Measurements from ENCODE around the gene FKBP11.
A peak's percentile ranks its signal among the peaks of the same experiment; 100 is the strongest.

The FKBP11 gene

DNA sequence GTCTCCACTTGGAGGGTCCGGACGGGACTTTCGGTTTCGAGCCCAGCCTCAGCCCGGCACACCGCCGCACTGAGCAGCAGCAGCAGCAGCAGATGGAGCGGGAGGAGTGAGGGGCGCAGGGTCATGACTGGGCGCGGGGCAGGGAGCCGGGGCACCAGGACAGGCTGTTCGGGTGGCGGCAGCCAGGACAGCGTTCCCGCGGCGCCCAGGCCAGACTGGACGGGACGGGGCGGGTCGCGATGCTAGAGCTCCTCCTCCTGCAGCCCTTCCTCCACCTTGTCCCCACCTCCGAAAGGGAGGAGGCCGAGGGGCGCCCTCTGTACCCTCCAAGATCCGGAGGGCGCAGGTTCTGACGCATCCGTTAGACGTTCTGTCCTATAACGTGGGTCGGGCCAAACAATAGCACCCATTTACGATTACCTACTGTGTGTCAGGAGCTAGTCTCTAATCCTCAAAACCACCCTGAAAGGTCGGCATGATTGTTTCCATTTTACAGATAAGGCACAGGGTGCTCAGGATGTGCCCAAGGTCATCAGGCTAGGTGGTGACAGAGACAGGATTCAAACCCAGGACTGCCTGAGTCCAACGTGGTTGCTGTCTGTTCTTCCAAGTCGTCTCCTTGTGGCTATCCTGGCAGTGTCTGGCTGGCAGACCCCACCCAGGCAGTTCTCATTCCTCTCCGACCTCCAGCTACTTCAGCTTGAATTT lies at the start of gene FKBP11:
Gene FKBP11, minus strand, starts transcription at position 189 of the 708 bp plus-strand sequence. Its CDS starts 64 bp downstream, at position 125.
- no peak for DNase-seq

DNA sequence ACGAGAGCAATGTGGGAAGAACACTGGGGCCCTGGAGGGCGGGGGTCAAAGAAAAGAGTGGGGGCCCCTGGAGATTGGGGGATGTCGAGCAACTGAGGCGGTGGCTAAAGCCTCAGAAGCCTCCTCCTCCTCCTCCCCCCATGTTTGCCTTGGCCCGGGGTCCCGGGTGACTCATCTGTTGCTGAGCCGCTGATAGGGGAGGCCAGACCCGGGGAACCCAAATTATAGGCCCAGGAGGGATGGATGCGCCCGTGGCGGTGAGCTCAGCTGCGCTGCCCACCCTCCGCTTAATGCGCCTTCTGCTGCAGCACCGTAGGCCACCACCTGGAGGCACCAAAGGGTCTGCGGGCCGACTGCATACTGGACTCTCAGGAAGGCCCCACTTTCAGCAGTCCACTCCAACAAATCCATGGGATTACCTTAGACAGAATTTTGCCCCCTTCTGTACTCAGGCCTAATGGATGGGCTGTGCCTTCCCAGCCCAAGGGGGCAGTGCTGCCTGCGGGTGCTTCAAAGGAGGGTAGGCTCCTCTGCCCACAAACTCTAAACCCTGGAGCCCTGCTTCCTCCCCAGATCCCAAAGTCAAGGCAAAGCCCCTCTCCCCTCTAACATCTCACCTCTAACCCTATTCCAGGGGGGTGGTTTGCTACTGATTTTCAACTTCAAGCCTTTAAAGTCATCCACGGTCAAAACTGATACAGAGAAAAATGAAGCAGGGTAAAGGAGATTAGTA lies 48.8 kb upstream of the FKBP11 start:
- DNase-seq = no peak

DNA sequence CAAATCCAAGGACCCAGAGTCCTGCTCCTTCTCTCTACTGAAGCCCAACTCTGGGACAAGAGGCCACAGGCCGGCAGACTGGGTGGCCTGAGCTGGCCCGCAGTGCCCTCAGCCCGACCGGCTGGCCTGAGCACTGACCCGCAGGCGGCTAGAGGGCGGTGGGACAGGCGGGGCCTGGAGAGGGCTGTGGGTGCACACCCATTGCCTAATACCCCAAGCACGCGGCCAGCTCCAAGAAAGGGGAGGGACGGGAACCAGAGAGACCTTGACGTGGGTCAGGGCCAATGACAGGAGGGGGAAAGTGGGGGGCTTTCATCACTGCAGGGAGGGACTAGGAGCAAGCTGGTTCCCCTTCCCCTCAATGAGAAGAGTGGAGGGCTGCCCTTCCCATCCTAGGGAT lies 48.2 kb upstream of the FKBP11 start:
- DNase-seq = no peak

DNA sequence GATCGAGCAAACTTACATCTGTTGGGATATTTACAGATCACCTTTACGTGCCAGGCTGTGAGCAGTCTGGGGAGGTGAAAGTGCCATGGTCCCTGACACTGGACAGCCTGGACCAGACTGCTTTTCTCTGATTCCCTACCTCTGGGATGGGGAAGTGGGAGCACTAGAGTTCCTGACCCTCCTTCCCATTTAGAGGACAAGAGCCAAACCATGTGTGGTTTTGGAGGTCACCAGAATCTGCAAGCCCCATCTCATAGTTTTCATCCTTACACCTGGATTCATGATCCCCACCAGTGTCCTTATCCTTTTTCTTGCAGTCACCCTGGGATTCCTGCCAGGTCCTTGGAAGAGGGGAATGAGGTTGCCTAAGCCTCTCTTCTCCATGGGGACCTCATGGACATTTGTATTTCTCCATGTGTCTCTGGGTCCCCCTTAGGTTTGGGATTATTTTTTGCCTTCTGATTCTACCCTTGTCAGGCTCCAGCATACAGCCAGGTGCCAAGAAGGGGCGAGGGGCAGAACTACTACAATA lies 47.7 kb upstream of the FKBP11 start:
- no peak for DNase-seq

DNA sequence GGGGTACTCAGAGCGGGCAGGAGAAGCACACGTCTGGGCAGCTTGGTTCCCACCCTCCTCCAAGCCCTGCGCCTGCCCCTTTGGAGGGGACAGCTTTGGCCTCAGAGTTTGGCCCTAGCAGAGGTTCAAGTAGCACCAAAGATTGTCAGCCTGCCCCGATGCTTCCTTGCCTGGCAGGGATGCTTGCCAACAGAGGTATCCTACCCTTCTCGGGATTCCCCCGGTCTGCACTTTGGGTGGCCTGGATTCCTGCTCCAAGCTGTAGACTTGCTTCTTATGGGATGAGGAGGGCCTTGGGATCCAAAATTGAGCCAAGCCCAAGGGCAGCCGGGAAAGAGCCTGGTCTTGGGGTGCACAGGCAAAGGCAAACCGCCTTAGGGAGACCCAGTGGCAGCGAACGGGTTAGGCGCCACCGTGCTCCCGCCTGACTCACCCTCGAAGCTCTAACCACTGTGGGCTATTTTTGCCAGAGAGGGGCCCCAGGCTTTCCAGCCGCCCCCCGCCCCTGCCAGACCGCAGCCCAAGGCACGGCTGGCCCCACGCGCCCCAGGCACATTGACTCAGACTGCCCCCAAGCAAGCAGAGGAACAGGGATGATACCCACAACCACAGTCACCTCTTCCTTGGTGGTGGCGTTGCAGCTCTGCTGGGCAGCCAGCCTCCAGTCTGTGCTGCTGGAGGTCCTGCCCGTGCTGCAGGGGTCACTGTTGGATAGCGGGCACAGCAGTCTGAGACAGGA lies 47.1 kb upstream of the FKBP11 start:
- no peak for DNase-seq

DNA sequence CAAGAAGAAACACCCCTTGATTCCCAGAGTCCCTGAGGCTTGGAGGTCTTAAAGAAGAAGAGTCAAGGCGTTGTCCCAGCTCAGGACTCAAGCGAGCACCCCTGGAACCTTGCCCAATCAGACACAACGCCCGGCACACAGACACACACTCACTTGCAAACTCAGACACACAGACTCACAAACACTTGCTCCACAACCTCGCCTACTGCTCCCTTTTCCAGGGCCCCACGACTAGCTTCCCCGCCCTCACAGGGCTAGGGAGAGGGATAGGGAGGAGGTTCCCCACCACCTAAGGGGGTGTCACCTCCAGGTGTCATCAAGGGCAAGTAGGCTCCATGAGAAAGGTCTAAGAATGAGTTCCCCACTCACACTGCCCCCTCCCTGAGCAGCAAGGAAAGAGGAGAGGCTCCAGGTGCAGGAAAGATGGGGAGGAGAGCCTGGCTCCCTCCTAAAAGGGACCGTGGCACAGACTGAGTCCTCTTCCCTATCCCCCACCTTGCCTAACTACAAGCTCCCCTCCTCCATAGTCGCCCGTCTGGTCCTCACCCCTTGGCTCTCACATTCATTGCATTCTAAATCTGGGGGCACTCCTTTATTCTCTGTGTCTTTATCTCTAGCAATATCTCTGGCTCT lies 45.5 kb upstream of the FKBP11 start:
- no peak for DNase-seq

DNA sequence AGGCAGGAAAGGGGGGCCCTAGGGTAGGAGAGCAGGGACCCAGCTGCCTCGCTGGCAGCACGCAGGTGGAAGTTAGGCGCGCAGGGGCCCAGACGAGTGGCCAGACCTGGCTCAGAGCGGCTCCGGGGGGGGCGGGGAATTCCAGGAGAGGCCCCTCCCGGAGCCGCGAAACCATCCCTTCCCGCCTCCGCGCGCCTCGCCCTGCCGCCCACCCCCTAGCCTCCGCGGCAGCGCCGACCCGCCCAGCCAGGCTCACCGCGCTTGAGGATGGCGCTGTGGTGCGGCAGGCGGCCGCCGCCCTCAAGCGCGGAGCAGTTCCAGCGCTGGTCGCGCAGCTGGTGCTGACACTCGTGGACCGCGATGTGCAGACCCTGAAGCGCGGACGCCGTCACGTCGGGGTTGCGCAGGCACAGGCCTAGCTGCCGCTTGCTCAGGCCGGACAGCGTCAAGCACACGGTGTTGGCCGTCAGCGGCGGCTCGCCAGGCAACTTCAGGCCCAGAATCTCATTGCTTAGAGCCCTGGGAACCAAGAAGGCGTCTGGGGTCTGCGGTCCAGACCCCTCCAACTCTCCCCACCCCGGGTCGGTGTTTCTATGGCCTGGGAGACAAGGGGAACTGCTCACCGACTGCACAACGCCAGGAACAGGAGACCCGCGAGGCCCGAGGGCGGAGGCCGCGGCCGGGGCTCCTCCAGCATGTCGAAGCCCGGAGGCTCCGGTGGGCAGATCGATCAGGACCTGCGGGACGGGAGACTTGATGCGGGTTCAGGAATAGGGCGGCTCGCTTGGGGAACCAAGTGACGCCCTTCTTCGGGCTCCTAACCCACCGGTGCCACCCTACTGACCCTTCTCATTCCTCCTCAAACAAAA lies 44.8 kb upstream of the FKBP11 start:
- no peak for DNase-seq

DNA sequence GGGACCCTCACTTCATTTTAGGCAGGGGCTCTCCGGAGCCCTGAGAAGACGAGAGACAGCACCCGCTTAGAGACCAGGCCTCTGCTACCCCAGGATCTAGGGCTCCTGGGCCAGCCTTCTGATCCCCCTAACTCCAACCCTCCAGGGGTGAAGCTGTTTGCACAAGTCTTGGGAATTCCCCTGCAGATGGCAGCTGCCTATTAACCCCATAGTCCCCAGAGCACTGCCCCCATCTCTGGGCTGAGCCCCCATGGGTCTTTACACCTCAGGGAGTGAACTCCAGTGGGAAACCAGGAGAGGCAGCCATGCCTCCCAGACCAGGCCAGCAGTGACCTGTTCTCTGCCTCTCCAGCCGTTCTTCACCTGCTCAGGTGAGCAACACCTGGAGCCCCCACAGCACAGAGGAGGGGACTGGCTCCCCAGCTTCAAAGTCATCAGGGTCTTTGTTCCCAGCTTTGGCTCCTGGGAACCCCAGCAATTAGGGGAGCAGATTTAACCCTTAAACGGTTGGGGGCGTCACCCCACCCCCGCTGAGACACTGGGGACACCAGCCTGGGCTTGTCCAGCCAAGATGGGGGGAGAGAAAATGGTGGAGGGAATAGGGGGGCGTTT lies 44.0 kb upstream of the FKBP11 start:
- no peak for DNase-seq

DNA sequence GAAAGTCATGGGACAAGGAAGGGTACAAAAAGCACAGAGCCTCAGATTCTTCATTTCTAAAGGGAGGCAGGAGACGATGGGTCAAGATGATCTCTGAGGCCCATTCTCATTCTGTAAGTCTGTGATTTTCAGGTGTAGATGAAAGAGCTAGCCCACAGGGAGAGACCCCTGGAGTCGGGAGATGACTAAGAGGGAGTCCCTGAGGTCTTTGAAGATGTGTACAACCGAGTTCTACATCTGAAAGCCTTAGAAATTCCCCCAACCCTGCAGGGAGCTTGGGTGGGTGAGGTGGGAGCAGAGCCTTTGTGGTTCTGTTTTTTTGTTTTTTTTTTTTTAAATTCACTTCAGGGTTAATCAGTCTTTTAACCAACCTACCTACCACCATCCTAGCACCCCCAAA lies 43.2 kb upstream of the FKBP11 start:
- no peak for DNase-seq

DNA sequence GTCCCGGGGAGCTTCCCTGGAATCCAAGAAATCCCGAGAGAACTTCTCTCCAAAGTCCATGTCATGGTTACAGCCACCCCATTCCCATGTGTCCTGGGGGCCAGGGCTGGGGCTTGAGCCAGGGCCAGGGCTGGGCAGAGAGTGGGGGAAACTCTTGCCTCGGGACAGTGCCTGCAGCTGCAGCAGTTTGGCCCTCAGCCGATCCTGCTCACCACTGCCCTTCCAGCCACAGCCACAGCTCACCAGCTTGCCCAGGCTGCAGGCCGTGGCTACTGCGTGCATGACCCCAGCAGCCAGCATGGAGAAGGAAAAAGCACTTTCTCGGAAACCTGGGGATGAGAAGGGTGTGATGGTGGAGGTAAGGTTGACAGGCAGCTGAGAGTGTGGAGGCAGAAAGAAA lies 42.7 kb upstream of the FKBP11 start:
- no peak for DNase-seq

DNA sequence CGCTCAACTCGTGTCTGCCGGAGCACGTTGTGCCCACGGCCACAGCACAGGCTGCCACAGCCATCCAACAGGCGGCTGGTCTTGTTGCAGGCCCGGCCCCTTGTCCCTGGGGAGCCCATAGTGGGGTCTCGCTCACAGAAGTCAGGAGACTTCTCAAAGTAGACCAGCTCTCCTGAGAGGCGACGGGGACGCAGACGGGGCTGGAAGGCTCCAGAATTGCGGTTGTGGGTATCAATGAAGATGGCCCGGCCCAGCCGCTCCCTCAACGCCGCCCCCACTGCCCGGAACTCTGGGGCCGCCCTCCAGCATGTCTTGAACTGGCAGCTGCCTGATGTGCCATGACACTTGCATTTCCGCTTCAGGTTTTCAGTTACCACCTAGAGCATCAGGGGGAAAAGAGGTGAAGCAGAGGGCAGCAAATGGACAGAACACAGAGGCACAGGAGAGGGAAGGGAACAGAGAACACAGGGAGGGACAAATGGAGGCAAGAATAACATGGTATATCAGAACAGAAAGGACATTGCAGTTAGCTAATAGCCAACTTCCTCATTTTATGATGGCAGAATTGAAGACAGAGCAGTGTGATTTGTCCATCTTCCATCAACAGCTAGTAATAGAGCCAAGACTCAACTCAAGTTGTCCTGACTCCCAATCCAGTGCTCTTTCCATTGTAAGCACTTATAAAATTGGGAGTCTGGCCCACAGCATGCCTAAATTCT lies 41.0 kb upstream of the FKBP11 start:
- DNase-seq = no peak

DNA sequence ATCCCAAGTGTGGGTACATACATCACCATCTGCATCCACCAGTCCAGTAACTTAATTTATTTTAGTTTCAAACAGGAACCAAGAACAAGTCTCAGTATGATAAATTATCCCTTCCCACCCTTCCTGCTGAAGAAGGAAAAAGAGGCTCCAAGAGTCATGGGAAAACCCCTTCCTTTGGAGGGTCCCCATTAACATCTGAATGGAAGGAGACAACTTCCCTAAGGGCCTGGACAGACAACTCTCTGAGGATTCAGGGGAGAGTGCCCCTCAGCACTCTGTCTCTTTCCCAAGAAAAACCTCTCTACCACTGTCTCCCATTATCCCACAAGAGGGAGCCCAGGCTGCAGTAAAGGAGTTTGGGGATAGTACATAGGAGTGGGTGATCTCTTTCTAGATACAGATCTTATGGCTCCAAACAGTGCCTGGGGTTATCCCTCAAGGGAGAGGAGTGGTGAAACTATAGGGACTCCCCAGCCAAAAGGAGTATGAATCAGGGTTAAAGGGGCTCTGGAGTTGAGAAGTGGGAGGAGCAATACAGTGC lies 40.1 kb upstream of the FKBP11 start:
- no peak for DNase-seq

DNA sequence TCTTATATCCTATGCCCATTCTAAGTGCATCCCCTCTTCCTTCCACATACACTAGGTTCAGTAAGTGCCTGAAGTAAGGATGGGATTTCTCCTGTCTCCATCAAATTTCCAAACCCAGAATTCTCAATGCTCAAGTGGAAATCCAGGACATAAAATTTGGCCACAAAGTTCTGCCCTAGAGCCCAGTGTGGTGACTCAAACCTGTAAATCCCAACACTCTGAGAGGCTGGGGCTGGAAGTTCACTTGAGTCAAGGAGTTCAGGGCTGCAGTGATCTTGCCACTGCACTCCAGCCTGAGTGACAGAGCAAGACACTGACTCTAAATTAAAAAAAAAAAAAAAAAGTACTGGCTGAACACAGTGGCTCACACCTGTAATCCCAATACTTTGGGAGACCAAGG lies 36.5 kb upstream of the FKBP11 start:
- DNase-seq = no peak

DNA sequence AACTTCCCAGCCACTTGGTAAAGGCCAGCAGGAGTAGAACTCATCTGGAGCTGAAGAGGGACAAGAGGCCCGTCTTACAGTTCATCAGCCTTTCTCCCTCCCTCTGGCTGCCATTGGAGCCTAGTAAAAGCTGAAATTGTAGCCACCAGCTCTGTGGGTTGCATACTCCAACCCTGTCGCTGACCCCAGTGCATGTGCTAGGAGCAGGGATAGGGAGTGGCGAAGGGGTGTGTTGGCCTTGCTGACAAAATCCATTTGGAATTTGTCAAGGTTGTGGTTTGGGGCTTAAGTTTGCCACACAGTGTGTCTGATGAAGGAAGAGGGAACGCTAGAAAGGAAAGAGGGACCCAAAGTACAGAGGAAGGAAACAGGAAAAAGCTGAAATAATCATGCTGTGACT lies 36.0 kb upstream of the FKBP11 start:
- DNase-seq = no peak

DNA sequence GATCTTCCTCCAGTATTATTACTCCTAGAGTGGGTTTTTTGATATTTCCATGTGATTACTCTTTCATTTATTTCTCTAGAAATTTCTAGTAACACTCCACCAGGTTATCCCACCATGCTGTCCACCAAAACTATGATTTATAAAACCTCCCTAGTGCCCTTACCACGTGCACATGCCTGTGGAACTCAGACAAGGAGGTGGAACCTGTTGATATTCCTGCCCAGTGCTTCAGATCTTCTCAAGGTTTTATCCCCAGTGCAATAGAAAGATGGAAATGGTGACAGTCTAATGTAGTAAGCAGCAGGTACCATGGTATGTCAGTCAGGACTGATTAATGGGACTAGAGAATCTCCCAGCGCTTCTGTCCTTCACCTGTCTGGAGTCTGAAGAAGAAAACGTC lies 35.5 kb upstream of the FKBP11 start:
- no peak for DNase-seq

DNA sequence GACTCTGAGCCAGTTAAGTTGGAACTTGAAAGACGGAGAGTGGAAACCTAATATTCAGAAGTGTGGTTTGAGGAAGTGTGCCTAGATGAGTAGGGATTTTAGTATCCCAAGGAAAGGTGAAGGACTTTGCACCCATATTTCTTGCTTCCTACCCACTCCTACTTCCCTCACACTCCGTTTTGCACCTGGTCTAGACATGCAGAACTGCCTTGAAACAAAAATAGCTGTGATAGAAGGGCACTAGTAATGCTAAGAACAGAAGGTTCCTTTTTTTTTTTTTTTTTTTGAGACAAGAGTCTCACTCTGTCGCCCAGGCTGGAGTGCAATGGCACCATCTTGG lies 32.7 kb upstream of the FKBP11 start:
- no peak for DNase-seq

DNA sequence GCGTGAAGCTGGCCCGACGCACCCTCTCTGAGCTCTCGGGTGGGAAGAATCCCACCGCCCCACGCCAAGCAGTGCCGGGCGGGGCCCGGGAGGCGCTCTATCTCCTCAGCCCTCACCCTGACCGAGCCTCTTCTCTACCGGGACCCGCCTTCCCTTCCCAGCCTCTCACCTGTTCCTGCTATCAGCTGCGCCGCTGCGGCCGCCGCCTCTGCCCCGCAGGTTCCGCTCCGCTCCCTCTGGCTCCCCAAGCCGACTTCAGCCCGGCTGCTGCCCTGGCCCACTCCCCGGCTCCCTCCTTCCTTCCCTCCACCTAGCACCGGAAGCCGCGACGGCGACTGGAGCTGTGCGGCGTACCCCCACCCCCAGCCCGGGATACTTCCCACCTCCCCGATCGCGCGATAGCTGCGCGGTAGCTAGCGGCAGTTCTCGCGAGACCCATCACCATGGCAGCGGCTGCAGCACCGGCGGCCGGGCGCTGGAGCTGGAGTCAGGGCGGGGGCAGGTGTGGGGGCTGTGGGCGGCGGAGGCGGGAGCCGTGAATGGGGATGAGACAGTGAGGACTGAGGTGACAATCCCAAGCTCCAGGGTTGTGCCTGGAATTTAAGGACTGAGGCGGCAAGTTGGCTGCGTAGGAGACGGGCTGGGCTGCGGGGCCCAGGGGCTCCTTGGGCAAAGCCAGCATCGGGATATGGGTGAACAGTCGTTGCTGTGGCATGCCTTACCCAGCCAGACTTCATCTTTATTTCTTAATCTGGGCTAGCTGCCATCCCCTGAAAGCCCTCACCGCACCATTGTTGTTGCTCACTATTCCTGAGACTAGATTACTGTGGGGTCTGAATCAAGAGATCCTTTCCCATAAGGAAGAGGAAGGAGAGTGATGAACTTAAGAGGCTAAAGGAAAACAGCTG lies 32.1 kb upstream of the FKBP11 start, which contains the start of gene ARF3:
Gene ARF3, minus strand, starts transcription at position 347 of the 908 bp plus-strand sequence. CDS start 16,392 bp downstream, outside the sequence.
- peak; percentile 95 for DNase-seq

DNA sequence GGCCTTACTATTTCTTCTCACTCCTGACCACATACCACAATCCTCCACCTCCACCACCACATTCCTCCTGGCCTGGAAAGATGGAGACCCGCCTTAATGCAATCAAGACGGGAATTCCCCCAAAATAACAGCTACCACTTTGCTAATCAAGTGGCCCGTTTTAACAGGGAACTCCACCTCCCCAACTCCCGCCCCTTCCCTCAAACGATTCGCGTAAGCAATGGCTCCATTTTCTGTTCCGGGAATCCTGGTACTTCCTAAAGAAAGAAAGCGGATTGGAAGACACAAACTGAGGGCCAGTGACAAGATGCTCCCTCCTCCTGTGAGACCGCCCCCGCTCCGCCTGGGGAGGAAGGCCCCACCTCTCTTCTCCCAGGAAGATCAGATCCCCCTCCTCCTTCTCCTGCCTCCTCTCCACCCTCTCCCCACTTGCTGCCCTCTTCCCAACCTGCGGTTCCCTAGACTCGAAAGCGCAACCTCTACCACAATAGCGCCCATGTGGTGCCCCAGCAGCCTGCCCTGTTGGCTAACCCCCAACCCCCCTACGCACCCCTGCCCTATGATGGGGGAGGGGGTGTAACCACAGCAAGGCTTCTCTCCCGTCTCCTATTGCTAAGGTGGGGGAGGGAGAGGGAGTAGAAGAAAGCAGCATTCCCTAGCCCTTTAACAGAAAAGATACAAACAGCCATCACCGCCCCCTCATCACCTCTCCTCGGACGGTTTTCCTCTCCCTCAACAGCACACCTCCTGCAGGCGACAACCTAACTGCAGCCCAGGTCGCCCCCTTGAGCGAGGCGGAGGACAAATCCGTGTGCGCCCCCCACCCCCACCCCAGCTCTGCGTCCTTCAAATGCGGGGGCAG lies 31.2 kb upstream of the FKBP11 start:
- DNase-seq = peak; percentile 82
